Ishikawa (cell line): ENCODE data around the gene PCK1.

Experiments
- EP300 ChIP-seq: IDR thresholded peaks from 2 replicates; pipeline ENCODE4 v1.6.1; 2012; ENCODE audit warnings: borderline replicate concordance
- RAD21 ChIP-seq: IDR thresholded peaks from 2 replicates; pipeline ENCODE4 v1.6.1; 2012; ENCODE audit warnings: low read depth
- TAF1 ChIP-seq: IDR thresholded peaks from 2 replicates; pipeline ENCODE4 v1.6.1; 2012; ENCODE audit warnings: low read depth, mild to moderate bottlenecking

DNA sequence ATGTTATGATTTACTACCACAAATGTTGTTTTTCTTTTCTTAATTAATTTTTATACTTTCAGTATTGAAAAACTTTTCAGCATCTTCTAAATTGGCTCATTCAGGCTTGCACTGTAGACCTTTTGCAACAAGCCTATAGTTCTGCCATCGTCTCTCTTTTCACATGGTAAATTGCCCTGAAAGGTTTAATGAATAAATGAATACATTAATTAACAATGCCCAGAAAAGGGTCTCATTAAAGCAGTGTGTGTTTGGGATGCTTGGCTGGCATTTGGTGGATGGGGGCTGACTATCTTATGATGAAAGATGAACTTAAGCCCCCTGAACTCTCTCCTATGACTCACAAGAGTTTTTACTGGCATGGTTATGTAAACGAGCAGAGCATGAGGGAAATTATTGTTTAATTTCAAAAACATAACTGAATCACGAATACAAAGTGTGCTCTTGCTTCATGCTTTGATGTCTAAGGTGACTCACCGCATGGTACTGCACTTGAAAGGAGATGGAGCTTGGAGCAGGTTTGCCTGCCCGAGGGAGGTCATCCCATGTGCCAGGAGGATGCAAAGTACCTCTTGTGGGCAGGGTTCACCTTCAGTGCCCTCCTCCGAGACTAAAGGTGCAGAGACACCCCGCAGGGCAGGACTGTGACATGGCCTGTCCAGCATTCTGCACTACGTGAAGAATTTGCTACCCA lies 13.8 kb upstream of the PCK1 start:
- no peak for TF ChIP-seq RAD21
- TF ChIP-seq TAF1: no peak
- TF ChIP-seq EP300: no peak
